Esophagus squamous epithelium (tissue), 4 donors: ENCODE data around the gene FSTL4.

Source experiments
- CTCF ChIP-seq, 6 experiments: fragments of 450-650 bp in 4 of 6; fragments of 200-600 bp in 2 of 6; sonication (generic) in 2 of 6; IDR thresholded peaks; one replicate each; pipeline ENCODE4 v1.5.1; 2016 to 2019; ENCODE audit warnings: antibody characterized with exemption in 6 of 6, mild to moderate bottlenecking in 4 of 6, moderate library complexity in 4 of 6
- POLR2A ChIP-seq, 4 donors: fragments of 450-650 bp; IDR thresholded peaks; one replicate each; pipeline ENCODE4 v1.6.1; 2017; ENCODE audit warnings: antibody characterized with exemption in 4 of 4, mild to moderate bottlenecking in 4 of 4, moderate library complexity in 3 of 4

- no peak for TF ChIP-seq CTCF (IDR thresholded peaks at IDR 0.05)
- no peak for TF ChIP-seq POLR2A (IDR thresholded peaks at IDR 0.05)
Observed at GRCh38 chr5:133457439-133458355, 154.6 kb downstream of the FSTL4 start.
